Hepatocyte (in vitro differentiated cells): ENCODE data around the gene SVOP. TPM values are rescaled to one million over a fixed set of nuclear protein-coding genes. Genes with fewer than 3 reads are reported as not detected.

Experiments
- DNase-seq: peaks from one replicate; pipeline ENCODE4 v3.0.0-alpha.2; 2016; ENCODE audit warnings: low spot score
- H2AFZ ChIP-seq: fragments of 200-600 bp; sonication (generic); 2 replicates; pipeline ENCODE4 v1.6.0; 2016; ENCODE audit warnings: antibody characterized with exemption, mild to moderate bottlenecking
- H3K27ac ChIP-seq: fragments of 200-600 bp; sonication (generic); 2 replicates; pipeline ENCODE4 v1.5.1; 2016; ENCODE audit warnings: mild to moderate bottlenecking
- H3K27me3 ChIP-seq: fragments of 200-600 bp; sonication (generic); 2 replicates; pipeline ENCODE4 v1.6.1; 2016
- H3K36me3 ChIP-seq: fragments of 200-600 bp; sonication (generic); replicated peaks from 2 replicates; pipeline ENCODE4 v1.5.1; 2016; ENCODE audit warnings: low read depth; ENCODE audit not compliant: insufficient read depth
- H3K4me1 ChIP-seq: fragments of 200-600 bp; sonication (generic); 2 replicates; pipeline ENCODE4 v1.5.1; 2016; ENCODE audit warnings: mild to moderate bottlenecking, moderate library complexity; ENCODE audit not compliant: insufficient read depth
- H3K4me2 ChIP-seq: fragments of 200-600 bp; sonication (generic); 2 replicates; pipeline ENCODE4 v1.6.0; 2016
- H3K4me3 ChIP-seq: fragments of 200-600 bp; sonication (generic); 2 replicates; pipeline ENCODE4 v1.5.1; 2016; ENCODE audit warnings: mild to moderate bottlenecking
- H3K79me2 ChIP-seq: fragments of 200-600 bp; sonication (generic); 2 replicates; pipeline ENCODE4 v1.6.0; 2017; ENCODE audit warnings: mild to moderate bottlenecking
- H3K9me2 ChIP-seq: fragments of 200-600 bp; sonication (generic); replicated peaks from 2 replicates; pipeline ENCODE4 v1.6.0; 2017; ENCODE audit warnings: mild to moderate bottlenecking; ENCODE audit not compliant: insufficient read depth
- H3K9me3 ChIP-seq: fragments of 200-600 bp; sonication (generic); 2 replicates; pipeline ENCODE4 v1.5.1; 2016; ENCODE audit warnings: low read depth, mild to moderate bottlenecking
- H4K20me1 ChIP-seq: fragments of 200-600 bp; sonication (generic); 2 replicates; pipeline ENCODE4 v1.6.0; 2016; ENCODE audit warnings: mild to moderate bottlenecking; ENCODE audit not compliant: insufficient read depth, poor library complexity, severe bottlenecking
- EZH2 ChIP-seq: fragments of 200-600 bp; sonication (generic); IDR thresholded peaks from 2 replicates; pipeline ENCODE4 v1.6.1; 2016; ENCODE audit warnings: antibody characterized with exemption, mild to moderate bottlenecking, borderline replicate concordance
- EZH2phosphoT487 ChIP-seq: fragments of 200-600 bp; sonication (generic); IDR thresholded peaks from one replicate; pipeline ENCODE4 v1.6.1; 2018; ENCODE audit warnings: antibody characterized with exemption, mild to moderate bottlenecking, low read depth, moderate library complexity; ENCODE audit not compliant: unreplicated experiment, severe bottlenecking
- WGBS: methylation state at CpG from one replicate; pipeline ENCODE4 v1.1.6; 2016; ENCODE audit warnings: low lambda C conversion rate; ENCODE audit errors: missing lambda C conversion rate; 5-methylcytosine and 5-hydroxymethylcytosine counted together
- polyA plus RNA-seq: library from polyadenylated mRNA; unstranded; fragments of >200 nt; fragmentation: Nextera tagmentation; extraction: Ambion mirVana; gene quantifications from 2 replicates; pipeline ENCODE4 v1.2.1, GENCODE V29; 2016
- total RNA-seq: library from RNA; depleted of rRNA; stranded (reverse); fragments of >200 nt; gene quantifications from 2 replicates; pipeline ENCODE4 v1.2.3, GENCODE V29; 2014
- TF ChIP-seq, protein P1 (sequence below): fragments of 200-600 bp; sonication (generic); IDR thresholded peaks from 2 replicates; pipeline ENCODE4 v1.5.1; 2016; ENCODE audit warnings: antibody characterized with exemption, mild to moderate bottlenecking; ENCODE audit not compliant: poor library complexity

The SVOP gene
- total and polyA plus RNA-seq, 2 experiments from 2014 or later: 0.27 to 0.45 TPM

DNA sequence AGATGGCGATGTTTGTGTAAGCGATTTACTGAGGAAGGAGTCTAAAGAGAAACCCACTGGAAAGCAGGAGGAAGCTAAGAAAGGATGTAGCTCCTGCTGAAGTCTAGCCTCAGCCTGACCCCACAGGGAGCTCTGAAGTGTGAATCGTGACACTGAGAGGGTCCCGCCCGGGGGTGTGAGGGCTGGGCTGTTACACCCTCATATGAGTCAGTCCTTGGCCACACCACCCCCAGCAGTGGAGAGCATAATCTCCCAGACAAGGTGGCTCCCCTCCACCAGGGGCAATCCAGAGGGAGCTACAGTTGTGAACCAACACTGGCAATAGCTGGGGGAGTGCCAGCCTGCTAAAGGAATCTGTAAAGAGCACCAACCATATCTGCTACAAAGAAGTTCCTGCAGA is 31.5 kb downstream of the SVOP start:
- H3K27ac ChIP-seq: no peak overlapping the region
- 55% methylated on average over 5 of the region's 5 CpGs for WGBS

DNA sequence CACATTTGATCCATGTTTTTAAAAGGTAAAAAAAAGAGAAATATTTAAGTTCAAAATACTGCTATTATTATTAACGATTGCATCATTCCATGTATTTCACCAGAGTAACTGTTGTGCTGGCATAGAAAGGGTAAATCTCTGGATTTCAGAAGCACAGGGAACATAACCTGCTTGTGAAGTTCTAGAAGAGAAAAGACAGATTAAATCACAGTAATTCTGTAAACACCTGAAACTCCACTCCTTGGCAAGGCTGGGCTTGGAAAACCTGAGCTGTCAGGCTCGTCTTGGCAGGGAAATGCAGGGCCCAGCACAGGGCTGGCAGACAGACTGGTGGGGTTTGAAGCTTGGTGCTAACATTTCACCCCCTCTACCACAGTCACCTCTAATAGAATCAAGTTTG is 35.1 kb downstream of the SVOP start:
- WGBS: 62% methylated on average over 2 of the region's 2 CpGs
- DNase-seq: no peak
- no peak overlapping the region for H3K27ac ChIP-seq
- H3K4me1 ChIP-seq: no peaks in the 10 kb centered on the region
- H3K9me2 ChIP-seq: no peaks in the 10 kb centered on the region
- no peaks in the 10 kb centered on the region for H4K20me1 ChIP-seq
- H3K79me2 ChIP-seq: no peaks in the 10 kb centered on the region
- no peaks in the 10 kb centered on the region for H3K27me3 ChIP-seq
- no peak overlapping the region for H2AFZ ChIP-seq
- TF ChIP-seq EZH2 (no peak), EZH2phosphoT487 (no peak)
- TF ChIP-seq, protein P1, sequence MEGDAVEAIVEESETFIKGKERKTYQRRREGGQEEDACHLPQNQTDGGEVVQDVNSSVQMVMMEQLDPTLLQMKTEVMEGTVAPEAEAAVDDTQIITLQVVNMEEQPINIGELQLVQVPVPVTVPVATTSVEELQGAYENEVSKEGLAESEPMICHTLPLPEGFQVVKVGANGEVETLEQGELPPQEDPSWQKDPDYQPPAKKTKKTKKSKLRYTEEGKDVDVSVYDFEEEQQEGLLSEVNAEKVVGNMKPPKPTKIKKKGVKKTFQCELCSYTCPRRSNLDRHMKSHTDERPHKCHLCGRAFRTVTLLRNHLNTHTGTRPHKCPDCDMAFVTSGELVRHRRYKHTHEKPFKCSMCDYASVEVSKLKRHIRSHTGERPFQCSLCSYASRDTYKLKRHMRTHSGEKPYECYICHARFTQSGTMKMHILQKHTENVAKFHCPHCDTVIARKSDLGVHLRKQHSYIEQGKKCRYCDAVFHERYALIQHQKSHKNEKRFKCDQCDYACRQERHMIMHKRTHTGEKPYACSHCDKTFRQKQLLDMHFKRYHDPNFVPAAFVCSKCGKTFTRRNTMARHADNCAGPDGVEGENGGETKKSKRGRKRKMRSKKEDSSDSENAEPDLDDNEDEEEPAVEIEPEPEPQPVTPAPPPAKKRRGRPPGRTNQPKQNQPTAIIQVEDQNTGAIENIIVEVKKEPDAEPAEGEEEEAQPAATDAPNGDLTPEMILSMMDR: no peak
- H3K4me2 ChIP-seq: no peak overlapping the region
- no peak overlapping the region for H3K4me3 ChIP-seq
- no peaks in the 10 kb centered on the region for H3K36me3 ChIP-seq
- no peaks in the 10 kb centered on the region for H3K9me3 ChIP-seq

More for the DNA sequence above, 31.5 kb downstream of the SVOP start:
- Histone ChIP-seq H3K36me3 (no peaks in the 10 kb centered on the region), H3K79me2 (no peaks in the 10 kb centered on the region), H2AFZ (no peak overlapping the region), H3K9me2 (no peaks in the 10 kb centered on the region), H3K27me3 (no peaks in the 10 kb centered on the region), H3K4me3 (no peak overlapping the region), H4K20me1 (no peaks in the 10 kb centered on the region), H3K4me2 (no peak overlapping the region), H3K4me1 (no peaks in the 10 kb centered on the region), H3K9me3 (no peaks in the 10 kb centered on the region)
- TF ChIP-seq EZH2 (no peak), EZH2phosphoT487 (no peak)
- TF ChIP-seq, protein P1: no peak
- DNase-seq: no peak

DNA sequence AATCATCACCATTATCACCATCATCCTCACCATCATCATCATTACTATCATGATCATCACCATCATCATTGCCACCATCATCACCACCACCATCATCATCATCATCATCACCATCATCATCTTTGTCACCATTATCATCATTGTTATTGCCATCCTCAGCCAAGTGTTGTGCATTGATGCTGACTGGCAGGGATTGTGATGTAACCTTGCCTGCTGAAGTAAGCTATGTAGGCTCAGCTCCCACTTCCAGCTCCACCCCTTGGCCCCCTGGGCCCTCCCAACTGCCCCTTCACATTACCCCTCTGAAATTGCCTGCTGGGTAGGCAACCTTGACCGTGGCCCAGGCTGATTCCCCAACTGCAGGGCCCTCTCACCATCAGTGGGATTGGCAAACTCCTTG is 37.6 kb downstream of the SVOP start:
- H3K9me3 ChIP-seq: no peaks in the 10 kb centered on the region
- no peaks in the 10 kb centered on the region for H3K27me3 ChIP-seq
- H2AFZ ChIP-seq: no peak overlapping the region
- TF ChIP-seq EZH2phosphoT487 (no peak), EZH2 (no peak)
- TF ChIP-seq, protein P1: no peak
- no peaks in the 10 kb centered on the region for H3K36me3 ChIP-seq
- H3K4me1 ChIP-seq: no peaks in the 10 kb centered on the region
- H3K4me3 ChIP-seq: no peak overlapping the region
- no peaks in the 10 kb centered on the region for H4K20me1 ChIP-seq
- no peak for DNase-seq
- 92% methylated on average over 1 of the region's 1 CpG for WGBS
- H3K4me2 ChIP-seq: no peak overlapping the region
- H3K27ac ChIP-seq: no peak overlapping the region
- no peaks in the 10 kb centered on the region for H3K79me2 ChIP-seq
- no peaks in the 10 kb centered on the region for H3K9me2 ChIP-seq
